ENCODE data around the gene TOB1. TPM values are rescaled to one million over a fixed set of nuclear protein-coding genes. Genes with fewer than 3 reads are reported as not detected.

Gene TOB1
- total and polyA plus RNA-seq, 2 of the 4 experiments (the other 2 are of a cell fraction), result 4.3 to 9.0 TPM

DNA sequence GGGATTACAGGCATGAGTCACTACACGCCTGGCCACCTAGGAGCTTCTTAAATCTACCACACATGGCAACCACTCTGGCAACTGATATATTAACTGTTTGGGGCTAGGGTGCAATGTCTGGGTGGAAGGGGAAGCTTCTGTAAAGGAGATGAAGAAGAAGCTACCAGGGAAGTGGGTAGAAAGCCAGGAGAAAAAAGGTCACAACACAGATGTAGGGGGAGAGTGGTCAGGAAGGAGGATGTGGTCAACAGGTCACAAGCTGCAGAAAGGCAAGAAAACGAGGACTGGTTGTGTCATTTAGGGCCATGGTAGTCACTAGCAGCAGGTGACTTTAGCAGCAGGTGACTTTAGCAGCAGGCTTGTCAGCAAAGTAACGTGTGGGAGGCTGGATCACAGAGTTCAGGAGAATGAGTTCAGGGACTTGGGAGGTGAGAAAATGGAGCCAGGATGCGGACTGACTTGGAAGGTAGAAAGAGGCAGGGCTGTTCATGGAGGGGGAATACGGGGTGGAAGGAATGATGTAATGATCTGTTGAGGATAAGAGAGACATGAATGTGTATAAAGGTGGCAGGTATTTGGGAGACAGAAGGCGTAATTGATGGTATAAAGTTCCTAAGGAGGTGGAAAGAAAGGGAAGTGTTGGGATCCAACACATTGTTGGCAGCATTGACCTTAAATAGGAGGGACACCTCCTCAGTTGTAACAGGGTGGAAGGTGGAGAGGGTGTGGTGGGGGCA, 47.1 kb downstream of the TOB1 start:
- dilution Hi-C loops (cut with HindIII; ENCODE audit: low sequenced_read_pairs, unreplicated experiment) (no loop called here), in situ Hi-C loops (cut with MboI; ENCODE audit: low sequenced_read_pairs) (no loop called here), intact Hi-C loops (cut with micrococcal nuclease) (no loop called here)
- H4K8ac ChIP-seq (ENCODE audit: low read depth in 2 of 2, low read length in 2 of 2), result no peak overlapping the region
- H3K4me2 ChIP-seq (ENCODE audit: low read depth, low read length), result no peak overlapping the region
- H3K56ac ChIP-seq (ENCODE audit: extremely low read depth, insufficient read depth, low read length), result no peak overlapping the region
- no peak overlapping the region for H2BK20ac ChIP-seq (ENCODE audit: low read depth, low read length)
- H3K18ac ChIP-seq (ENCODE audit: low read depth, low read length), result no peak overlapping the region
- POLR2A ChIA-PET (ENCODE audit: unreplicated experiment), result interaction anchor here (0.7 kb wide), 1 partner anchor 20 kb away, joined by 3 read pairs; no protein-coding TSS in a partner anchor
- no peak overlapping the region for H4K91ac ChIP-seq (ENCODE audit: insufficient read depth, low read depth, low read length)
- H2BK5ac ChIP-seq (ENCODE audit: low read depth, low read length, poor library complexity, severe bottlenecking), result no peak overlapping the region
- H3K27me3 ChIP-seq (ENCODE audit: control insufficient read depth, insufficient read depth, low read length), result peaks cover 36% of the 10 kb centered on the region
- no peaks in the 10 kb centered on the region for H4K20me1 ChIP-seq (ENCODE audit: insufficient read depth, low read length)
- H3K23ac ChIP-seq (ENCODE audit: low read depth, low read length), result no peak overlapping the region
- TF ChIP-seq, protein P1, sequence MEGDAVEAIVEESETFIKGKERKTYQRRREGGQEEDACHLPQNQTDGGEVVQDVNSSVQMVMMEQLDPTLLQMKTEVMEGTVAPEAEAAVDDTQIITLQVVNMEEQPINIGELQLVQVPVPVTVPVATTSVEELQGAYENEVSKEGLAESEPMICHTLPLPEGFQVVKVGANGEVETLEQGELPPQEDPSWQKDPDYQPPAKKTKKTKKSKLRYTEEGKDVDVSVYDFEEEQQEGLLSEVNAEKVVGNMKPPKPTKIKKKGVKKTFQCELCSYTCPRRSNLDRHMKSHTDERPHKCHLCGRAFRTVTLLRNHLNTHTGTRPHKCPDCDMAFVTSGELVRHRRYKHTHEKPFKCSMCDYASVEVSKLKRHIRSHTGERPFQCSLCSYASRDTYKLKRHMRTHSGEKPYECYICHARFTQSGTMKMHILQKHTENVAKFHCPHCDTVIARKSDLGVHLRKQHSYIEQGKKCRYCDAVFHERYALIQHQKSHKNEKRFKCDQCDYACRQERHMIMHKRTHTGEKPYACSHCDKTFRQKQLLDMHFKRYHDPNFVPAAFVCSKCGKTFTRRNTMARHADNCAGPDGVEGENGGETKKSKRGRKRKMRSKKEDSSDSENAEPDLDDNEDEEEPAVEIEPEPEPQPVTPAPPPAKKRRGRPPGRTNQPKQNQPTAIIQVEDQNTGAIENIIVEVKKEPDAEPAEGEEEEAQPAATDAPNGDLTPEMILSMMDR (conservative IDR thresholded peaks at IDR 0.05; ENCODE audit: low read depth, low read length), result no peak
- TF ChIP-seq CHD1 (IDR thresholded peaks at IDR 0.05; ENCODE audit: low read depth, low read length) (no peak), FOS (IDR thresholded peaks at IDR 0.05; ENCODE audit: low read depth, low read length) (no peak), MAFK (IDR thresholded peaks at IDR 0.05; ENCODE audit: low read depth, low read length) (no peak), RAD21 (IDR thresholded peaks at IDR 0.05; ENCODE audit: low read length) (no peak), RFX5 (IDR thresholded peaks at IDR 0.05; ENCODE audit: low read depth, low read length) (no peak), MXI1 (IDR thresholded peaks at IDR 0.05; ENCODE audit: borderline replicate concordance, low read depth, low read length) (no peak), RCOR1 (IDR thresholded peaks at IDR 0.05; ENCODE audit: insufficient replicate concordance, low read length) (no peak), NFE2L2 (IDR thresholded peaks at IDR 0.05; ENCODE audit: low read depth, low read length) (no peak), MAZ (IDR thresholded peaks at IDR 0.05; ENCODE audit: borderline replicate concordance, low read depth, low read length) (no peak), BHLHE40 (IDR thresholded peaks at IDR 0.05; ENCODE audit: low read depth, low read length) (no peak), CEBPB (IDR thresholded peaks at IDR 0.05; ENCODE audit: low read depth, low read length) (no peak), POLR2A (IDR thresholded peaks at IDR 0.05; ENCODE audit: low read depth, low read length) (no peak), SMC3 (IDR thresholded peaks at IDR 0.05; ENCODE audit: low read depth, low read length) (no peak)
- TF ChIP-seq, protein P2, sequence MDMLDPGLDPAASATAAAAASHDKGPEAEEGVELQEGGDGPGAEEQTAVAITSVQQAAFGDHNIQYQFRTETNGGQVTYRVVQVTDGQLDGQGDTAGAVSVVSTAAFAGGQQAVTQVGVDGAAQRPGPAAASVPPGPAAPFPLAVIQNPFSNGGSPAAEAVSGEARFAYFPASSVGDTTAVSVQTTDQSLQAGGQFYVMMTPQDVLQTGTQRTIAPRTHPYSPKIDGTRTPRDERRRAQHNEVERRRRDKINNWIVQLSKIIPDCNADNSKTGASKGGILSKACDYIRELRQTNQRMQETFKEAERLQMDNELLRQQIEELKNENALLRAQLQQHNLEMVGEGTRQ (IDR thresholded peaks at IDR 0.05; ENCODE audit: low read depth, low read length), result no peak
- TF ChIP-seq, protein P3, sequence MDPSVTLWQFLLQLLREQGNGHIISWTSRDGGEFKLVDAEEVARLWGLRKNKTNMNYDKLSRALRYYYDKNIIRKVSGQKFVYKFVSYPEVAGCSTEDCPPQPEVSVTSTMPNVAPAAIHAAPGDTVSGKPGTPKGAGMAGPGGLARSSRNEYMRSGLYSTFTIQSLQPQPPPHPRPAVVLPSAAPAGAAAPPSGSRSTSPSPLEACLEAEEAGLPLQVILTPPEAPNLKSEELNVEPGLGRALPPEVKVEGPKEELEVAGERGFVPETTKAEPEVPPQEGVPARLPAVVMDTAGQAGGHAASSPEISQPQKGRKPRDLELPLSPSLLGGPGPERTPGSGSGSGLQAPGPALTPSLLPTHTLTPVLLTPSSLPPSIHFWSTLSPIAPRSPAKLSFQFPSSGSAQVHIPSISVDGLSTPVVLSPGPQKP (IDR thresholded peaks at IDR 0.05; ENCODE audit: borderline replicate concordance, low read depth, low read length), result no peak
- no peak overlapping the region for H2BK15ac ChIP-seq (ENCODE audit: low read depth, low read length)
- no TSS peak for BruUV-seq (replicated peaks)
- no peaks in the 10 kb centered on the region for H3K9me1 ChIP-seq (ENCODE audit: insufficient read depth, low read length)
- ATAC-seq (ENCODE audit: low read depth), result no peak
- 59% methylated on average over 4 of the region's 6 CpGs; no CpG with 5 or more reads in 1 of the 2 experiments for WGBS, 2 experiments (ENCODE audit: extremely low coverage in 2 of 2, insufficient read length in 1 of 2)
- no peak overlapping the region for H2AK9ac ChIP-seq (replicated peaks; ENCODE audit: low read depth, low read length, poor library complexity)
- no peaks in the 10 kb centered on the region for H3K4me1 ChIP-seq (ENCODE audit: control insufficient read depth, insufficient read depth, low read length)
- CTCF ChIA-PET, result interaction anchor here (1.2 kb wide), 1 partner anchor 36 kb away, joined by 4 read pairs; no protein-coding TSS in a partner anchor
- no peak for DNase-seq
- no peaks in the 10 kb centered on the region for H3K79me1 ChIP-seq (ENCODE audit: low read depth in 1 of 2, low read length in 2 of 2)
- H2AK5ac ChIP-seq (ENCODE audit: low read depth, low read length), result no peak overlapping the region
- no peak overlapping the region for H3K9ac ChIP-seq (ENCODE audit: low read depth, low read length)
- H3K36me3 ChIP-seq (ENCODE audit: control insufficient read depth, insufficient read depth, low read length), result no peaks in the 10 kb centered on the region
- no peak overlapping the region for H3K4ac ChIP-seq (ENCODE audit: low read depth, low read length)
- peaks cover 4% of the 10 kb centered on the region for H3K9me3 ChIP-seq (ENCODE audit: control insufficient read depth, insufficient read depth, low read length)
- no peak overlapping the region for H3K14ac ChIP-seq (replicated peaks; ENCODE audit: low read depth, low read length)
- no peak overlapping the region for H2AFZ ChIP-seq (replicated peaks; ENCODE audit: low read length, poor library complexity)
- H4K5ac ChIP-seq (ENCODE audit: low read depth, low read length), result no peak overlapping the region
- no peak overlapping the region for H3K4me3 ChIP-seq (ENCODE audit: insufficient read depth, low read depth, low read length)
- no peak overlapping the region for H2BK120ac ChIP-seq (ENCODE audit: low read depth, low read length)
- H3K27ac ChIP-seq (ENCODE audit: insufficient read depth, low read length), result no peak overlapping the region
